Mesenchymal stem cell (in vitro differentiated cells and primary cell): ENCODE measurements around the gene KRT38.

ENCODE experiments used
- DNase-seq: peaks from one replicate; pipeline ENCODE4 v3.0.0-alpha.2; 2013
- H2AFZ ChIP-seq: one replicate; pipeline ENCODE4 v1.6.1; 2013; ENCODE audit warnings: low read depth, mild to moderate bottlenecking, control low read depth, inconsistent platforms, low read length, moderate library complexity
- H2AK5ac ChIP-seq: 2 replicates; pipeline ENCODE4 v1.6.1; 2013; ENCODE audit warnings: low read length, moderate library complexity, mild to moderate bottlenecking, inconsistent platforms; ENCODE audit not compliant: severe bottlenecking
- H2BK120ac ChIP-seq: one replicate; pipeline ENCODE4 v1.6.1; 2013; ENCODE audit warnings: low read depth, mild to moderate bottlenecking, inconsistent platforms, low read length, moderate library complexity
- H2BK12ac ChIP-seq, 2 experiments: one replicate each; pipeline ENCODE4 v1.6.1; 2013; ENCODE audit warnings: inconsistent platforms in 2 of 2, low read length in 2 of 2, mild to moderate bottlenecking in 2 of 2, moderate library complexity in 2 of 2, control low read depth in 1 of 2
- H2BK15ac ChIP-seq: one replicate; pipeline ENCODE4 v1.6.1; 2013; ENCODE audit warnings: mild to moderate bottlenecking, low read depth, inconsistent platforms; ENCODE audit not compliant: poor library complexity, severe bottlenecking
- H2BK5ac ChIP-seq: 2 replicates; pipeline ENCODE4 v1.6.1; 2013; ENCODE audit warnings: low read depth, mild to moderate bottlenecking, low read length, control low read depth, inconsistent platforms; ENCODE audit not compliant: poor library complexity, severe bottlenecking
- H3K14ac ChIP-seq, 2 experiments: one replicate each; pipeline ENCODE4 v1.6.1; 2013; ENCODE audit warnings: inconsistent platforms in 2 of 2, low read length in 2 of 2, control low read depth in 1 of 2, mild to moderate bottlenecking in 1 of 2, moderate library complexity in 1 of 2
- H3K18ac ChIP-seq, 2 experiments: one replicate each; pipeline ENCODE4 v1.6.1; 2013; ENCODE audit warnings: inconsistent platforms in 2 of 2, low read length in 2 of 2, control low read depth in 1 of 2, low read depth in 1 of 2, mild to moderate bottlenecking in 1 of 2
- H3K23ac ChIP-seq, 2 experiments: one replicate each; pipeline ENCODE4 v1.6.1; 2013; ENCODE audit warnings: inconsistent platforms in 2 of 2, low read length in 2 of 2, mild to moderate bottlenecking in 2 of 2, moderate library complexity in 2 of 2, control low read depth in 1 of 2
- H3K27ac ChIP-seq: 2 replicates; pipeline ENCODE4 v1.5.1; 2013; ENCODE audit warnings: mild to moderate bottlenecking, moderate library complexity, low read length, control low read depth, inconsistent platforms; ENCODE audit not compliant: poor library complexity, severe bottlenecking
- H3K27me3 ChIP-seq, 2 experiments: 2 replicates each; pipeline versions ENCODE4 v1.6.1 to v1.7.0; 2013; ENCODE audit warnings: low read length in 2 of 2, mild to moderate bottlenecking in 2 of 2, moderate library complexity in 2 of 2, control low read depth in 1 of 2, inconsistent platforms in 1 of 2; ENCODE audit not compliant: control insufficient read depth in 1 of 2, insufficient read depth in 1 of 2
- H3K36me3 ChIP-seq, 2 experiments: 2 replicates each; pipeline versions ENCODE4 v1.6.1 to v1.7.0; 2013; ENCODE audit warnings: low read length in 2 of 2, control low read depth in 1 of 2, inconsistent platforms in 1 of 2, low read depth in 1 of 2, mild to moderate bottlenecking in 1 of 2; ENCODE audit not compliant: insufficient read depth in 2 of 2, control insufficient read depth in 1 of 2
- H3K4ac ChIP-seq, 2 experiments: one replicate each; pipeline ENCODE4 v1.6.1; 2013; ENCODE audit warnings: inconsistent platforms in 2 of 2, low read length in 2 of 2, mild to moderate bottlenecking in 2 of 2, moderate library complexity in 2 of 2, control low read depth in 1 of 2, low read depth in 1 of 2
- H3K4me1 ChIP-seq: 2 replicates; pipeline ENCODE4 v1.6.1; 2013; ENCODE audit warnings: low read depth, low read length, control low read depth; ENCODE audit not compliant: control insufficient read depth, insufficient read depth
- H3K4me2 ChIP-seq: 2 replicates; pipeline ENCODE4 v1.6.1; 2013; ENCODE audit warnings: low read length, mild to moderate bottlenecking, inconsistent platforms; ENCODE audit not compliant: poor library complexity, severe bottlenecking
- H3K4me3 ChIP-seq, 2 experiments: 2 replicates each; pipeline versions ENCODE4 v1.5.1 to v1.7.0; 2013; ENCODE audit warnings: low read length in 2 of 2, mild to moderate bottlenecking in 2 of 2, control low read depth in 1 of 2, low read depth in 1 of 2; ENCODE audit not compliant: insufficient read depth in 1 of 2
- H3K79me1 ChIP-seq: replicated peaks from 2 replicates; pipeline ENCODE4 v1.6.1; 2013; ENCODE audit warnings: mild to moderate bottlenecking, control low read depth, low read length, inconsistent platforms; ENCODE audit not compliant: poor library complexity, severe bottlenecking
- H3K9ac ChIP-seq: 2 replicates; pipeline ENCODE4 v1.7.0; 2013; ENCODE audit warnings: mild to moderate bottlenecking, low read length, moderate library complexity
- H3K9me3 ChIP-seq: 2 replicates; pipeline ENCODE4 v1.7.0; 2013; ENCODE audit warnings: mild to moderate bottlenecking, low read length; ENCODE audit not compliant: control insufficient read depth
- H4K8ac ChIP-seq: one replicate; pipeline ENCODE4 v1.6.1; 2013; ENCODE audit warnings: inconsistent platforms, mild to moderate bottlenecking, low read length, moderate library complexity
- H4K91ac ChIP-seq: one replicate; pipeline ENCODE4 v1.6.1; 2013; ENCODE audit warnings: mild to moderate bottlenecking, low read length, inconsistent platforms
- WGBS: methylation state at CpG from one replicate; pipeline ENCODE4 v1.1.7; 2013; ENCODE audit warnings: mixed read lengths; 5-methylcytosine and 5-hydroxymethylcytosine counted together

Gene KRT38

GRCh38 chr17:41415833-41416335 lies 24.9 kb downstream of the KRT38 start:
- Histone ChIP-seq H3K9me3 (no peaks in the 10 kb centered on the region), H4K8ac (no peak overlapping the region), H3K79me1 (no peaks in the 10 kb centered on the region), H3K27me3 (peaks cover 0 to 9% of the 10 kb centered on the region in 2 experiments), H3K4me2 (no peak overlapping the region), H2BK5ac (no peak overlapping the region), H3K14ac (no peak overlapping the region), H3K4me3 (no peak overlapping the region), H3K36me3 (no peaks in the 10 kb centered on the region), H4K91ac (no peak overlapping the region), H3K9ac (no peak overlapping the region), H2AFZ (no peak overlapping the region), H2AK5ac (no peak overlapping the region), H2BK12ac (no peak overlapping the region), H2BK15ac (peak overlapping the region; percentile 8), H3K4me1 (peaks cover 16% of the 10 kb centered on the region), H3K4ac (no peak overlapping the region), H3K18ac (no peak overlapping the region), H3K27ac (peak overlapping the region; percentile 85), H3K23ac (no peak overlapping the region), H2BK120ac (no peak overlapping the region)
- peak; percentile 36 for DNase-seq
- WGBS: 79% methylated on average over 3 of the region's 3 CpGs

DNA sequence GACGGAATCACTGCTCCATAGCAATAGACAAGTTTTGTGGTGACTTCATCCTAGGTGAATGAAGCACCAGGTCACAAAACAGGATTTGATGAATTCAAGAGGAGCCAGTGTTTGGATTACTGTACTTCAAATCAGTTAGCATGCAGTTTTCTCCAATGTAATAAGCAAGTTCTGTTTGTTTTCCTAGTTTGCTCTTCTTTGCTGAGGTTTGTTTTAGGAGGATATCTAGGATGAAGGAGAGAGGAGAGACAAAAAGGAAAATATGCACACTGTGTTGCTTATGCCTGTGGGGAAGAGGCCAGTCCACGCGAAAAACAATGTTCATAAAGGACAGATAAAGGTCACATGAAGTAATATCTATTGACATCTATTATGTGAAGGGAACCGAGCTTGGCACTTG lies 25.4 kb downstream of the KRT38 start:
- H3K27me3 ChIP-seq: peaks cover 0 to 9% of the 10 kb centered on the region in 2 experiments
- no peak overlapping the region for H3K4me2 ChIP-seq
- H3K27ac ChIP-seq: peak overlapping the region; percentile 85
- no peaks in the 10 kb centered on the region for H3K36me3 ChIP-seq
- H3K23ac ChIP-seq: no peak overlapping the region
- H2BK5ac ChIP-seq: no peak overlapping the region
- peaks cover 12% of the 10 kb centered on the region for H3K4me1 ChIP-seq
- no peak overlapping the region for H2BK12ac ChIP-seq
- no peak overlapping the region for H3K18ac ChIP-seq
- no peak overlapping the region for H4K8ac ChIP-seq
- no peak overlapping the region for H3K9ac ChIP-seq
- H3K9me3 ChIP-seq: no peaks in the 10 kb centered on the region
- peak overlapping the region; percentile 4 for H2AK5ac ChIP-seq
- no peak for DNase-seq
- H2BK15ac ChIP-seq: no peak overlapping the region
- no peak overlapping the region for H2AFZ ChIP-seq
- whole genome bisulfite sequencing: 90% methylated on average over 2 of the region's 4 CpGs
- H3K79me1 ChIP-seq: no peaks in the 10 kb centered on the region
- no peak overlapping the region for H2BK120ac ChIP-seq
- H4K91ac ChIP-seq: no peak overlapping the region
- H3K14ac ChIP-seq: no peak overlapping the region
- no peak overlapping the region for H3K4me3 ChIP-seq
- H3K4ac ChIP-seq: no peak overlapping the region

GRCh38 chr17:41413982-41414381 lies 26.8 kb downstream of the KRT38 start:
- DNase-seq: no peak
- H3K9me3 ChIP-seq: no peaks in the 10 kb centered on the region
- peak overlapping the region; percentile 77 for H2AK5ac ChIP-seq
- H4K91ac ChIP-seq: no peak overlapping the region
- H2BK120ac ChIP-seq: no peak overlapping the region
- WGBS: 100% methylated on average over 1 of the region's 2 CpGs
- peaks cover 10% of the 10 kb centered on the region for H3K4me1 ChIP-seq
- no peak overlapping the region for H3K4me3 ChIP-seq
- no peak overlapping the region for H4K8ac ChIP-seq
- H3K36me3 ChIP-seq: no peaks in the 10 kb centered on the region
- no peak overlapping the region for H3K18ac ChIP-seq
- no peak overlapping the region for H2AFZ ChIP-seq
- no peak overlapping the region for H3K14ac ChIP-seq
- no peak overlapping the region for H3K9ac ChIP-seq
- no peak overlapping the region for H3K23ac ChIP-seq
- H3K4ac ChIP-seq: no peak overlapping the region
- H2BK15ac ChIP-seq: no peak overlapping the region
- H3K4me2 ChIP-seq: no peak overlapping the region
- H3K27me3 ChIP-seq: peaks cover 0 to 21% of the 10 kb centered on the region in 2 experiments
- H3K27ac ChIP-seq: peak overlapping the region; percentile 25
- no peaks in the 10 kb centered on the region for H3K79me1 ChIP-seq
- no peak overlapping the region for H2BK12ac ChIP-seq
- no peak overlapping the region for H2BK5ac ChIP-seq

DNA sequence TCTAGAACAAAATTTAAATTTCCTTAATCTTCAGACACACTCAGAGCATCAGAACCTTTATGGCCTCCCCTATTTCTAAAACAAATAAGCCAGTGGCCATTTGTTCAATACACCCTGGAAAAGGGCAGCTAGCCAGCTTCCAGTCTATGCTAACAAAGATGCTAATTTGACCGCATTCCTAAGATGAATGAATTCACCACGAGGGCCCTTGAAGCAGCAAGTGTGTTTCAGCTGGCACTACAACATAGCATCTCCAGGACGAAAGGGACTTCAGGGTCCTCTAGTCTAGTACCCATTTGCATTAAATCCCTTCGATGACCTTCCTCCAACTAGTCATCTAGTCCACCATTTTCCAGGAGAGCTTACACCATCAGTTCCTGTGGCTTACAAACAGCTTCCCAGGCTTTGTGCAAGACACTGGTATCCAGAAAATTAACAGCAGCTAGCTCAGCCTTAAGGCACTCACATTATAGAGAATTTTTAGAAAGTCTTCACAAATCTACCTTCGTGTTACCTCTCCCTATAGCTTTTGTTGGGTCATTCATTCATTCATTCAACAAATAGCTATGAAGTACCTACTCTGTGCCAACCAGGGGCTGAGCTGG lies 27.3 kb downstream of the KRT38 start:
- Histone ChIP-seq H3K79me1 (no peaks in the 10 kb centered on the region), H3K14ac (no peak overlapping the region), H4K8ac (no peak overlapping the region), H2AFZ (no peak overlapping the region), H3K9ac (no peak overlapping the region), H3K4ac (no peak overlapping the region), H3K27ac (peak overlapping the region; percentile 25), H3K4me3 (no peak overlapping the region), H3K23ac (no peak overlapping the region), H3K18ac (no peak overlapping the region), H3K4me2 (no peak overlapping the region), H2AK5ac (peak overlapping the region; percentile 49), H4K91ac (no peak overlapping the region), H2BK12ac (no peak overlapping the region), H2BK5ac (no peak overlapping the region), H2BK120ac (no peak overlapping the region), H2BK15ac (no peak overlapping the region), H3K4me1 (peaks cover 10% of the 10 kb centered on the region), H3K27me3 (peaks cover 0 to 22% of the 10 kb centered on the region in 2 experiments), H3K9me3 (no peaks in the 10 kb centered on the region), H3K36me3 (no peaks in the 10 kb centered on the region)
- WGBS: 55% methylated on average over 4 of the region's 5 CpGs
- DNase-seq: no peak
